Stimulated activated CD8-positive, alpha-beta memory T cell treated with anti-CD3 and anti-CD28 coated beads, Interleukin-7, amount 100 ng/mL, for 4 hours (primary cell): Measurements from ENCODE around the gene PIGX.

Experiments
- DNase-seq, 2 donors: peaks; one replicate each; pipeline ENCODE4 v3.0.0-alpha.2; 2020; ENCODE audit warnings: low read depth in 2 of 2

PIGX gene

DNA sequence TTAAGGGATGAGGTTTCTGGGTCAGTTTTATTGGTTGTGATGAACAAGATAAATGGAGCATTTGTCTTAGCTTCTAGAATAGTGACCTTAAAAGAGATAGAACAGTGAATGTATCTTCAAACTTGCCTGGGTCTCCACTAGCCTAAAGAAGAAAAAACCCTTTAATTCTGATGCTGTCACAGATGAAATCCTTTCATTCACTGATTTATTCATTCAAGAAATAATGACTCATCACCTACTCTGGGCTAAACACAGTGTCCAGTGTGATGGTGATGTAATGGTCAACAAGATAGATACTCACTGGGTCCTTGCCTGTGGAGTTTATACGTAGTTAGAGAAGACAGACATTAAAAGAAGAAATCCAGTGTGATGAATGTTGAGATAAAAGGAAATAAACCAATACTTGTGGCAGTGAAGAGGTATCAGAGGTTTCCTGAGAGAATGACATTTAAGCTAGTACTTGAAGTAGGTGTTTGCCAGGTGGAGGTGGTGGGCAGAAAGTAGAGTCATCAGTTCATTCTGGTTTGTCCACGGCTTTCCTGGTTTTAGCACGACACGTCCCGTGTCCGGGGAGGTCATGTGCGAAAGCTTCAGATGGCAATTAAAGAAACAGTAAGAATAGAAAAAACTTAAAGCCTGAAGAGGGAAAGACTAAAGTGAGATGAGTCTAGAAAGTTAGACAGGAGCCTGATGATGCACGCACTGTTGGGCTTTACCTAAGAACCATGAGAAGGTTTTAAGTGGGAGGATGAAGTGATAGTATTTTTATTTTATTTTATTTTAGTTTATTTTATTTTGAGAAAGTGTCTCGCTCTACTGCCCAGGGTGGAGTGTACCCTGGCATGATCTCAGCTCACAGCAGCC lies 45.9 kb downstream of the PIGX start:
- DNase-seq, result no peak

DNA sequence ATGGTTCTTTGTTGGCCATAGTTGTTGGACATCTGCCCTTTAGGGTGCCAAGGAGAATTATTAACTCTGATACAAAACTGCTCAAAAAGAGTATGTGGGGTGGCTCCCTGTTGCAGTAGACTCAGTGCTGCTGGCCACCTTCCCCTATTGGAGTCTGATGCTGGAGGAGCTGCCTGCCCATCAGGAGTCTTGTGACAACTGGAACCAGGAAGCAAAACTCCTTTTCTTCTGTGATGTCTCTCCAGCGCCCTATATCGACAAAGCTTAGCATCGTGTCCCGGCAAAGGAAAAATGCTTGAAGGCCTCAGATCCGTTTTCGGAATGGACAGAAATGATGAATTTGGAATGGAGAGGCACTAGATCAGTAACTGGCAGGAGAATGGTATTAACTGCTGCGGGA lies 51.0 kb downstream of the PIGX start:
- DNase-seq, result no peak

DNA sequence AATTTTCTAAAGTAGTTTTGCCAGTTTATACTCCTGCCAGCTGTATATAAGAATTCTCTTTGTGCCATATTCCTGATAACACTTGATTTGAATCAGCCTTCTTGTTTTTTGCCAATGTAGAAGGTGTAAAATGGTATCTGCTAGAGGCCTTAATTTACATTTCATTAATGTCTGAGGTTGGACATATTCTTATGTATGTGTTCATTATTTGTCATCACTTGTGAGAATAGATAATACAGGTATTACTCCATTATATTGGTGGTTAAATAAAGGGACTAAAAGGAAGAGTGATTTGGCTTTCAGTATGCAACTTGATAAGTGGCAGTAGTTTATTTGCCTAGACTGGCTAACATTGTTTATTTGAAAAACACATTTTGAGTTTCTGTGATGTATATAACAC lies 53.3 kb downstream of the PIGX start:
- DNase-seq, result no peak

DNA sequence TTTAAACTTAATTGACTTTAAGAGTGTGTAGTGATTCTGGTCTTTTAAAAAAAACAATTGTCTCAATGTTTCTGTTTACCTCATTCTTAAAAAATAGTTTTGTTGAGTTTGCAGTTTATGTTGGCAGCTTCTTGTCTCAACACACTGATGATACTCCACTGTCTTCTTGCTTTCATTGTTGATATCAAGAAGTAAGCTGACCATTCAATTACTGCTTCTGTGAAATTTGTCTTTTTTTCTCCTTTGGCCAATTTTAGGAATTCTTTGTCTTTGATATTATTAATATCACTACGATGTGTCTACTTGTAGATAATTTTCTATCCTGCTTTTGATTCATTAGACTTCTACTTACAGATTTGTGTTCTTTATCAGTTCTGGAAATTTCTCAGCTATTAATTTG lies 58.9 kb downstream of the PIGX start:
- no peak for DNase-seq

DNA sequence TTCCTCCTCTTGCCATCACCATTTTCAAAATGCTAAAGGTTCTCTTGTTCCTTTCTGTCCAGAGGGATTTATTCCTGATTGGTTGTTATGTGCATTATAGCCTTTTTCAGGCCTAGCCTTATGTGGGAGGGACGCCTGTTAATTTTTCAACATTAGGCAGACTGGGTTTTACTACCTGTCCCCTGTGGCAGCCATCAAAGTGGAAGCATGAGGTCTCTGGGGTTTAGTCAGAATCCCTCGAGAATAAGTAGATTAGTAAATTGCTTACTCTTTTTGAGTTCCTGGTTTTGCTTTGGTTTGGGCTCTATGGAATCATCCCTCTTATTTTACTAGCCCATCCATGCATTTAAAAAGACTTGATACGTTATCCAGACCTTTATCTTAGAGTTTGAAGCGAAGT lies 59.9 kb downstream of the PIGX start:
- no peak for DNase-seq

DNA sequence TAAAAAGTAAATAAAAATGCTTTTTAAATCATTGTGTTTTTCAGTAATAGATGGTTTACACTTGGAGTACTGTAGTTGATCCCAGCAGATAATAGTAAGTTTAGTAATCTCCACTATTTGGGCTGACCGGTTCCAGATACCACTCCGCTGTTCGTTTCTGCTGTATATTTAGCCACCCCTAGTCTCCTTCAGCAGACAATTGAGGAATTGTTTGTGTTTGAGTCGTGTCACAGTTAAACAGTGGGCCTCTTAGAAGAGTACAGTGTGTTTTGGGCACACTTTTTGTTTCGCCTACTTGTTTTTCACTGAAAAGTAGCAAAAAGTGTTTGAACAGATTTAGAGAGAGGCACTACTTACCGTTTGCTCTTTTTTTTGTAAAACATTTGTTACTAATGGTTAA lies 60.7 kb downstream of the PIGX start:
- DNase-seq, result no peak

DNA sequence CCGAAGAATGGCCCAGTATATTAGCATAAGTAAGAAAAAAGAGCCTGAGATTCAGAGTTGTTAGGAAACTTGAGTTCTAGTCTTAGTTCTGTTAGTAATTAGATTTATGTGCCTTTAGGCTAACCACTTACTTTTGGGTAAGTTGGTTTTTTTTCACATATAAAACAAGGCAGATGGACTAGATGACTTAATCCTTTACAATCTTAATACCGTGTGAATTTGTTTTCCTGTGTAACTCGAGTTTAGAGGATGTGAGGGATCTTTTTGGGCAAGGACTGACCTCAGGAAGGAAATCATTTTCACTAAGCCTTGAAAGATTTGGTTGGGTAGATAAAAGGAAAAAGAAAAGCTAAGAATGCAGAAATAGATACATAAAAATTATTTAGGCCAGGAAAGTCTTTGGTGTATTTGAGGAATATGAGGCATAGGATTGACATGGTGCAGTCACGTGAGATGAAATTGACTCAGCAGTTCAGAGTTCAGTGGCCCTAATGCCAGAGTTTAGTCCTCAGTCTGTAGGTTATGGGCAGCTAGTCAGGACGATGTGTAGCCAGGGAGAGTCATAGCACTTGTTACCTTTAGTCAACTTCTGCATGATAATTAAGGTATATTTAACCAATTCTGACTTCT lies 62.1 kb downstream of the PIGX start:
- DNase-seq, result no peak

DNA sequence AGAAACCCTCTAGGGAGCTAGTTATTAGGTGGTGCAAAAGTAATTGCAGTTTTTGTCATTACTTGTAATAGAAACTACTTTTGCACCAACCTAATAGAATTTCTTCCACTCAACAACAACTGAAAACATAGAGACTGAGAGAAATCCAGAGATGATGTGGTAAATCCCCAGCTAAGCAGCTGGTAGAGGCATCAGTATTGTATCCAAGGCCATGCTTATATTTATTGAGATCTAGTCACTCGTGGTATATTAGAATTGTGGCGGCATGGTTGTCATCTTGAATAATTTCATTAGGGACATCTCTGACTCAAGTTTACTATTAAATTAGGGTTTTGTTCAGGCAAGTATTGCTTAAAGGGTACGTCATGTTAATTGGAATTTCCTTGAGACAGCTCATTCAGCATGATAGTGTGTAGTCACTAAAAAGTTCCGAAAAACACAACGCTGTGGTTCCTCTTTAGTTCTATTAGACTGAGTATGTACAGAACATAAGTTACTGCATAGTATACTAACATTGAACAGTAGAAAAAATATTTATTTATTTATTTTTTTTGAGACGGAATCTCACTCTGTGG lies 62.8 kb downstream of the PIGX start:
- DNase-seq, result no peak

DNA sequence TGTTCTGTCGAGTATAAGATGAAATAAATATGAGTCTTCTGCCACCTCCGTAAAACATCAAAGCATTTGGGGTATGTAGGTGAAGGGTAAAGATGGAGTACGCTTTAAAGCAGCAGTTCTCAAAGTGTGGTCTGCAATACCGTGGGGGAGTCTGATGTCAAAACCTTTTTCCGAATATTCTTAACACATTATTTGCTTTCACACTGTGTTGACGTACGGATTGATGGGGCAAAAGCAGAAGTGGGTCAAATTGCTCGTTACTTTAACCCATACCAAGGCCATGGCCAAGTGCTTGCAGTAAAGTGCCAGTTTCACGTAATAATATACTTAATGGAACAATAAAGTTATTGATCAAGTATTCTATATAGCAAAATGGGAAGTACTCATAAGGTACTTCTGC lies 63.8 kb downstream of the PIGX start:
- DNase-seq, result no peak

DNA sequence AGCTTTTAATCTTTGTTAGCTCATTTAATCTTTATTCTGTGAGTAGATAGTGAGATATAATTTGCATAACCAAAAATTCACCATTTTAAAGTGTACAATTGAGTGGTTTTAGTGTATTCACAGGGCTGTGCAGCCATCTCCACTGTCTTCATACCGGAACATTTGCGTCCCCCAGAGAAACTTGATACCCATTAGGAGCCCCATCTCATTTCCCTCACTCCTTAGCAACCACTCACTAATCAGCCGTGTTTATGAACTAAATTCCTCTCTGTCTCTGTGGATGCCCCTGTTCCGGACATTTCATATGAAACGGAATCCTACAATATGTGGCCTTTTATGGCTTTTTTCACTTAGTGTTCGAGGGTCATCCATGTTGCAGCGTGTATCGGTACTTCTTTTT lies 65.7 kb downstream of the PIGX start:
- DNase-seq, result no peak

DNA sequence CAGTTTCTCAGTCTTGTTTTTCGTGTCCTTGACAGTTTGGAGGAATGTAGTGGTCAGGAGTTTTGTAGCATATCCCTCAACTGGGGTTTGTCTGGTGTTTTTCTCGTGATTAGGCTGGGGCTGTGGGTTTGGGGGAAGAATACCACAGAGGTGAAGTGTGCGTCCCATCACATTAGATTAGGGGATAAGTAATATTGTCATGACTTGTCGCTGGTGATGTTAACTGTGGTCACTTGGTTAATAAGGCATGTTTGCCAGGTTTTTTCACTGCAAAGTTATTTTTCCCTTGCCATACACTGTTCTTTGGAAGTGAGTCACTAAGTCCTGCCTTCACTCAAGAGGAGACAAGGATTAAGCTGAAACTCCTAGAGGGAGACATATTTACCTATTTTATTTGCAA lies 66.6 kb downstream of the PIGX start:
- no peak for DNase-seq

DNA sequence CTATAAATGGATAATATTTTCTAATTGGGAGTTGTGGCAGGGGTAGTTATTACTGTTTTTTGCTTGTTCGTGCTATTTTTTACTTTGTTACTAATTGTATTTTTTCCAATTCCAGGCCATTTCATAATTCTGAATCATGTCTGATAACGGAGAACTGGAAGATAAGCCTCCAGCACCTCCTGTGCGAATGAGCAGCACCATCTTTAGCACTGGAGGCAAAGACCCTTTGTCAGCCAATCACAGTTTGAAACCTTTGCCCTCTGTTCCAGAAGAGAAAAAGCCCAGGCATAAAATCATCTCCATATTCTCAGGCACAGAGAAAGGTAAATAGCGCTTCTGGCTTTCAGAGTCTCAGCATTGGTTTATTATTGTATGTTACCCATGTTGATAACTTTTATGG lies 70.3 kb downstream of the PIGX start:
- no peak for DNase-seq
